NCI-H2196 (cell line): ENCODE results near the gene CCNB1IP1.
"Not testable (repeated sequence)": the region's sequence is repeated elsewhere in the genome, so short reads cannot be mapped to it uniquely, and the experiment has no call there.

Source experiments
- DNase-seq: peaks from one replicate; lab custom pipeline; 2025; ENCODE audit not compliant: unreplicated experiment; lab: John Stamatoyannopoulos, UW

CCNB1IP1 gene, protein sequence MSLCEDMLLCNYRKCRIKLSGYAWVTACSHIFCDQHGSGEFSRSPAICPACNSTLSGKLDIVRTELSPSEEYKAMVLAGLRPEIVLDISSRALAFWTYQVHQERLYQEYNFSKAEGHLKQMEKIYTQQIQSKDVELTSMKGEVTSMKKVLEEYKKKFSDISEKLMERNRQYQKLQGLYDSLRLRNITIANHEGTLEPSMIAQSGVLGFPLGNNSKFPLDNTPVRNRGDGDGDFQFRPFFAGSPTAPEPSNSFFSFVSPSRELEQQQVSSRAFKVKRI

DNA sequence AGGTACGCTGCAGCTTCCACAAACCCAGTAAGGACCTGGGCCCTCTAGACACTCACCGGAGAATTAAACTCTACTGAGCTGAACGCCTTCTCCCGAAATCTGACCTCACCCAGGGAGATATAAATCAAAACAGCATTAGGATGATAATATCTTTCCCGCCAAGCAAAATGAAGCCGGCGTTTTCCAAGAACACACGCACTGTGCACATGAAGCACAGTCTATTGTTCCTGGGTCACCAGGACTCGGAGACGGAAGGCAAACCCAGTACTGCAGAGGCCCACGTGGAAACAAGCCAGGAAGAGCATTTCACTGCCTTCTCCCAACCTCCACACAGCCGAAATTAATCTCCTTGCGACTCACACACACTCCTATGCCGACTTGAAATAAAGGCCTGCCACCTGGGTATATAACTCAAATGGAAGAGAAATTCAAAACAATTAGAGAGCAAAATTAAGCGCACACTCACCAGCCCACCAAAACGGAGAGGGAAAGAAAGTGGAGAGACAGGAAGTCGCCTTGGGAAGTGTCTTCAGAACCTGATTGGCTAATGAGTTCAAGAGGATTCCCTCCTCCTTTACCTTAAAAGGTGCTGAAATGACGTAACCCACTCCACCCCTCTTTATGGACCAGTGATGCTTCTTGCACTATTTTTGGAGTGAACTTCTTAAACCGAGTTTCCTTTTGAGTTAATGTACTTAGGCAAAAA, at the start of gene CCNB1IP1:
TSS of gene CCNB1IP1 (minus strand) at position 492 of the 706 bp plus-strand sequence. CDS start 16,756 bp downstream, outside the sequence.
- peak; percentile 86 for DNase-seq

DNA sequence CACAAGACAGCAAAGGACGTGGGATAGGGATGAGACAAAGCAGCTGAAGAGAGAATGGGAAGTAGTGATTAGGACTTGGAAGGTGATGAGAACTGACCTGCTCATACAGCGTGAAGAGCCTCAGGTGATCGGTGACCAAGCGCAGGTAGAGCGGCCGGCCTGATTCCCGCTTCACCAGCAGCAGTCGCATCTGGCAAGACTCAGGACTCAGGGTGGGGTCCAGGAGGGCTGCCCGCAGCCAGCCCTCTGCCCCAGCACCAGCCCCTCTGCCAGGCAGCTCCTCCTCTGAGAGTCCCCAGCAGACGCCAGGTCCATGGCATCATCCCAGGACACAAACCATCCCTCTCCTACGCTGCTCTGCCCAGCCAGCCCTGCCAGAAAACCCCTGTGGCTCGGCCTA, 49.4 kb upstream of the CCNB1IP1 start:
- no peak for DNase-seq

DNA sequence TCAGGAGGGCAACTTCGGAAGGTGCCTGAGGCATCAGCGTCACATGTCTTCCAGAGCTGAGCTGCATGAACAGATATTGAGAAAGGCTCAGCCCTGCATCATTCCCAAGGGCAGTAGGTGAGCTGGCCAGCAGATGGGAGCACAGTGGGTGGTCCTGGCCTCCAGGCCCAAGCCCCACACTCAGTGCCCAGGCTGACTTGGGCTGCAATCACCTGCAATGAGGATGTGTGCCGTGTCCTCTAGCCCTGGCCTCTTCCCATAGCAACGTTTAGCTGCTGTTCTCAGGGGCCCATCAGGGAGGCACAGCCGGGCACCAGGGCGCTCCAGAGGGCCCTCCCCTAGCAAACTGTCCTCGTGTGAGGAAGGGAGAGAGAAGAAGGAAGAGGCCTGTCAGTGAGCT, 48.3 kb upstream of the CCNB1IP1 start:
- no peak for DNase-seq

DNA sequence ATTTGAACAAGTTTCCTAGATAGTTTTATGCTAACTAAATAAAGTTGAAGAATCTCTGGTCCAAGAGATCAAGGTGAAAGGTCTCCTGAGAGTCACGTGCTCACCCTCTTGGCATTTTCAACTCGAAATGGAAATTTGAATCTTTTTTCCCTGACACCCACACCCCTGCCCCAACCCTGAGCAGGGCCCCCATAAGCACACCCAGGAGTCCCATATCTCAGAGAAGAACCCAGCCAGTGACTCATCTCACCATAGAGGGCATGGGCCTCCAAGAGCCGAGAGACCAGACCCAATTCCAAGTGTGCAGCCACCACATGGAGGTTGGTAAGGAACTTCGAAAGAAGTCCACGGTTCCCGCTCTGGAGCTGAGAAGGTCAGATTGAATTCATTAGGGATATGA, 47.6 kb upstream of the CCNB1IP1 start:
- DNase-seq, result no peak

DNA sequence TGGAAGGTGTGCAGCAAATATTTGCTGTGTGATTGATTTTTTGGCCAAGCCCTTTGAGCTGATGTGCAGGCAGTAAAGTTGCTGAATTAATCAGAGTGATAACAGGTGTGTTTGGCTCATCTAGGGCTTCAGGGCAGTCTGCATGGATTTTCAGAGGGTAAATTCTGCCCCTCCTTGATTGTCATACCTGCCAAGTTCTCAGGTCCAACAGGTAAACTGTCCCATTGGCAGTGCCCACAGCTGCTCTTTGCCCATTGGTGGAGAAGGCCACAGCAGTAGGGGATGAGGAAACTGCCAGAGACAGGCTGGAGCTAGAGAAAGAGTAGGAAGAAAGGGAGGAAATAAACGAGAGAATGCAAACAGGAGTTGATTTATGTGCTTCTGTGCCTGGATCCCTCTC, 46.7 kb upstream of the CCNB1IP1 start:
- DNase-seq, result no peak

DNA sequence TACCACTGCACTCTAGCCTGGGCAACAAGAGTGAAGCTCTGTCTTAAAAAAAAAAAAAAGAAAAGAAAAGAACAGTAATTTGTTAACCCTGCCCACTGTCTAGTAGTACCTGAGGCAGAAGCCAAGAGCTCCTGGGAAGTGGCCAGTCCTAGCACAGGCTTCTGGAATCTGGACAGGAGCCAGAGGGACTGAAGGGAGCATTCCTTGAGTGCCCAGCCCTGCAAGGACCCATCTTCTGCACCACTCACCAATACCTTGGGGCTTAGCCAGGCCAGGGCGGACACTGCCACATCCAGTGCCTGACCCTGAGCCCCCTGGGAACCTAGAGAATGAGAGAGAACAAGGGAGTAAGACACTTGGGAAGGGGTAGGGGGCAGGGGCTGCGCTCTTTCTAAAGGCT, 44.1 kb upstream of the CCNB1IP1 start:
- DNase-seq, result no peak

DNA sequence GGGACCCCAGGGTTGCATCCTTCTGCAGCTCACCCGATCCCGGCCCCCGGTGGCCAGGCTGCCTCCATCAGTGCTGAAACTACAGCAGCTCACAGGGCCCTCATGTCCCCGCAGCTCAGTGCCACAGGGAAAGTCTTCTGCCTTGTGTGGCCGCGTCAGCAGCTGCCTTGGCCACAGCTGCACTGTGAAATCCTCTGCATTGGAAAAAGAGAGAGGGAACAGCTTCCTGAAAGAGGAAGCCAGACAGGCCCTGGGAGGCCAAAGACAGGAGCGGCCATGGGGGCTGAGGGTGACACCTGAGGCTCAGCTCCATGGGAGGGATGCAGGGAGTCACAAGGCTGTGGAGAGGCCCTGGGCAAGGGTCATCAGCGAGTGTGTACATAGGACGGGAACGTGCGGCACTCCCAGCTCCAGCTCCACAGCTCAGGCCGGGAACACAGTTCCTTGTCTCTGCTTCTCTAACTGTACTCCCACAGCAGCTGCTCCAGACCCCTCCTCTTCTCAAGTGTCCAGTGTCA, 43.1 kb upstream of the CCNB1IP1 start:
- no peak for DNase-seq

DNA sequence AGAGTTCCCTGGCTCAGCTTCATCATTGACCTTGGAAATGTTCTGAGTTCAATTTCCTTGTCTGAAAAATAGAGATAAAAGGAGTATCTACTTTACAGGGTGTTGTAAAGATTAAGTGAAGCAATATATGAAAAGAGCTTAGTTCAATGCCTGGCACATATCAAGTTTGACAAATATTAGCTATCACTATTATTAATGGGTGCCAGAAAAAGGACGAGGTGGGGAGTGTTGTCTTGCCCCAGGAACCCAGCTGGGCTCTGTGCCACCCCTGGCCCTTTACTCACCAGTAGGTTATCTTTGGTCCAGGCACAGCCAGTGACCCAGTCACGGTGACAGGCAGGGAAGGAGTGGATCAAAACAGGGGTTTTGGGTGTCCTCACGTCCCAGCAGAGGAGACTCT, 42.4 kb upstream of the CCNB1IP1 start:
- DNase-seq, result no peak

DNA sequence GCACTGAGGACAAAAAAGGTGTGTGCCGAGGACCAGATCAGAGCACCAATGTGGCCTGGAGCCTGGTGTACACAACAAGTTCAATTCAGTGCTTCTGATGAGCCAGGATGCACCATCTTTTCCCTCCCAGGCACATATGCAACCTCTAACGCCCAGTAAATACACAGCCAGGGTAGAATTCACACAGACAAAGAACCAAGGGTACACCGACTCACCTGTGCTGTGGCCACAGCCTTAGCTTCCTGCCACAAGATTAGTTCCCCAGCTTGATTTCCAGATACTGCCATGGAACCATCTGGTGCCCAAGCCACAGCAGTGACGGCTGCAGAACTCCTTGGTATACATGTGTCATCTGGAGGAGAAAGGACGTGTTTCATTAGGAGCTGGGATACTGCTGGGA, 39.7 kb upstream of the CCNB1IP1 start:
- no peak for DNase-seq

DNA sequence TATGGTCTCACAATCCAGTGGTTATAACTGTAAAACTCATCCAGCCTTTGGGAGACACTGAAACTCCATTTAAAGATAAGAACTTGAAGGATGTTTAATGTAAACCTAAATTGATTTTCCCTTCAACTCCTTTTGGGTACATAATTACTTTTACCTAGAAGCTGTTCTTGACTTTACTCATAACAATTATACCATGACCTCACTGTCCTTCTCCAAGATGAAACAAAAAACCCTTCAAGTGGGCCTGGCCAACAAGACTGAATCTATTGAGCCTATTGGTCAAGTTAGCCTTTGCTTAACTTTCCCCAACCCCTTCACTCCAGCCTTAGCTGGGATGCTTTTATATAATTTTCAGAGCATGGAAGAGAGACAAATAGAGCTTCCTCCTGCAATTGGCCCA, 32.8 kb upstream of the CCNB1IP1 start:
- no peak for DNase-seq

DNA sequence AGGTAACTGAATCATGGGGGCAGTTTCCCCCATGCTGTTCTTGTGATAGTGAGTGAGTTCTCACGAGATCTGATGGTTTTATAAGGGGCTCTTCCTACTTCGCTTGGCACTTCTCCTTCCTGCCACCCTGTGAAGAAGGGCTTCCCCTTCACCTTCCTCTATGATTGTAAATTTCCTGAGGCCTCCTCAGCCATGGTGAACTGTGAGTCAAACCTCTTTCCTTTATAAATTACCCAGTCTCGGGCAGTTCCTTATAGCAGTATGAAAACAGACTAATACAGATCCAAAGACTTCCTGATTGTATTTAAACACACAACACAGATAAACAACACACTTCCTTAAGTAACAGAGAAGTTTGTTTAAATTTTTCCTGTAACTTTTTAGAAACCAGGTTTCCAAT, 25.4 kb upstream of the CCNB1IP1 start:
- not testable (repeated sequence) for DNase-seq

DNA sequence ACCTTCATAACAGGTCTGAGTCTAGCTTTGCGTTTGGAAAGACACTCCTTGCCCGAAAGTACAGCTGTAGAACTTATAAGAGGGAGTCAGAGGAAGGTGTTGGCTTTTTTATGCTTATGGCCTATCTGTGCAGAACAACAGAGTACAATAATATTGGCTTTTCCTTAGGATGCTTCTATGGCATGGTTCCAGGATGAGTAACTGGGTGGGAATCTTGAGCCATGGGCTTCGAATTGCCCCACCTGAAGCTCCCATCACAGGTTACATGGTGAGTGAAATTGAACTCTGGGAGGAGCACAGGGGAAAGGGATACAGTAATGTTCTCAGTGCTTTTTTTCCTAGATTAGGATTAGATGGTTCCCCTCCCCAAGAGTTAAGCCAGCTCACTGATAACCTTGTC, 23.3 kb upstream of the CCNB1IP1 start:
- DNase-seq, result no peak

DNA sequence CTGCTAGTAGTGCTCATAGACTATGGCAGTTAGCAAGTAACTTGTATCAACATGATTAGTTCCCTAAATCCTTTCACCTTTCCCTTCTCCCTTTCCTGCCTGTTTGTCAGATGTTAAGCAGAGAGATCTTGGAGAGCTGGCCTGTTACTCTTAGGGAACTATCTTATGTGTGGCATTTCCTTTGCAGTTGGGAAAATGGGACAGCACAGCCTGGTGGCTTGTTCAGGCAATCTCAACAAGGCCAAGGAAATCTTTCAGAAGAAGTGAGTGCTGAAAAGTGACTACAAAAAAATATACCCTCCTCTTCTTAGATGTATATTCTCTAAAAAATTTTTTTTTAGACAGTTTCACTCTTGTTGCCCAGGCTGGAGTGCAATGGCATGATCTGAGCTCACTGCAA, 17.8 kb upstream of the CCNB1IP1 start:
- no peak for DNase-seq

DNA sequence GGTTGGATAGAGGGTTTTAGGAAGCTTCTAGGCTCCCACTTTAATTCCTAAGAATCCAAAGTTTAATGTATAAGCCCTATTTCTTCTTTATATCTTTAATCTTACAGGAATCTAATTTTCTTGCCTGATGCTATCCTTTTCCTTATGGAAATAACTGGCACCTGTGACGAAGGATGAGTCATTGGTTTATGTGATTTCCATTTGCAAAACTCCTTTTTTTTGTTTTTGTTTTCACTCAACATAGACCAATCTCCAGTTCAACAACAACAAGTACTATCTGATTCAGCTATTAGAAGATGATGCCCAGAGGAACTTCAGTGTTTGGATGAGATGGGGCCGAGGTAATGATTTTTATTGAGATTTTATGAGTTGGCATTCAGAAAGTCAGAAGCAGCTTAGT, 17.2 kb upstream of the CCNB1IP1 start:
- no peak for DNase-seq

DNA sequence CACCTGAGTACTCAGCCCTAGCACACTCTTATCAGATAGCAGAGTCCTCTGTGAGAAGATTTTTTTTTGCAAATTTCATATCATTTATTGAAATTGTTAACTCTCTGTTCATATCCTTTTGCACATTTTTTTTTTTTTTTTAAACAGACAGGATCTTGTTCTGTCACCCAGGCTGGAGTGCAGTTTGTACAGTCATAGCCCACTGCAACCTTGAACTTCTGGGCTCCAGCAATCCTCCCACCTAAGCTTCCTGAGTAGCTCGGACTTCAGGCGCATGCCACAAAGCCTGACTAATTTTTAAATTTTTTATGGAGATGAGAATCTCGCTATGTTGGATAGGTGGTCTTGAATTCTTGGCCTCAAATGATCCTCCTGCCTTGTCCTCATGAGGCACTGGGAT, 14.7 kb upstream of the CCNB1IP1 start:
- DNase-seq, result no peak

DNA sequence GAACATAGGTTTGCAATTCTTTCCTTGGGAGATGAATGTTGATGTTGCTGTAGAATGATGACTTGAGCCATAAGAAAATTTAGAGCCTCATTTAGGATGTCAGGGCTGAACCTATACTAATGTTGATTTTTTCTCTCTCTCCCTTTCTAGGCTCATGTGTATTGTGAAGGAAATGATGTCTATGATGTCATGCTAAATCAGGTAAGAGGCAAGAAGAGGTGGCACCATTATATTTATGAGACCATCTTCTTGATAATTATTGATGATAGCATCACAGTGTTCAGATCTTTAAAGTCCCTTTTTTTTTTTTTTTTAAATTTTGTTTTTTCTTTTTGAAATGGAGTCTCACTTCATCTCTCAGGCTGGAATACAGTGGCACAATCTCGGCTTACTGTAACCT, 13.6 kb upstream of the CCNB1IP1 start:
- DNase-seq, result no peak

DNA sequence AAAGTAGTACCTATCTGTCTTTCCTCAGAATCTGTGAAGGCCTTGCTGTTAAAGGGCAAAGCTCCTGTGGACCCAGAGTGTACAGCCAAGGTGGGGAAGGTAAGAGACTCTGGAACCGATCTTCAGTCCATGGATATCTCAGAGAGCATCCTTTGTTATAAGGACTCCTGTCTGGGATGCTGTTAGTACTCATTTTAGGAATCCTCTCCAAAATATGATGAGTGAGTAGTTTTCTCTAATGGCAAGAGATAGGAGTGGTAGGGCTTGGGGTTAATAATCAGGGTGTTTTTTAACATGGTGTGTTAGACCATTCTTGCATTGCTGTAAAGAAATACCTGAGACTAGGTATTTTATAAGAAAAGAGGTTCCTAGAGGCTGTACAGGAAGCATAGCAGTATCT, 12.3 kb upstream of the CCNB1IP1 start:
- DNase-seq, result no peak

DNA sequence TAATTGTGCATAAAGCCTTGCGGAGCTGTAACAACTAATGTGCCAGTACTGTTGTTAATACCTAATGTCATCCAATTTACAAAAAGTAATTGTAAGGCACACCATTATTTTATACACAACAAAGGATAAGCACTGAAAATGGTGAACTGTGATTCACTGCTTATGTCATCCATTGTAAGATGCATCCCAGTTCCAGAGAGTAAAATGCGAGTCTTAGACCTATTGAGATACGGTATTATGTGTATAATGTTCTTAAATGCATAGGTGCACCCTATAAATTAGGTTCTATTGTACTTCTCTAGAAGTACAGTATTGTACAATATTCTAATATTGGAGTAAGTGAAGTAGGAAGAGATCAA, 10.8 kb upstream of the CCNB1IP1 start:
- DNase-seq, result no peak

DNA sequence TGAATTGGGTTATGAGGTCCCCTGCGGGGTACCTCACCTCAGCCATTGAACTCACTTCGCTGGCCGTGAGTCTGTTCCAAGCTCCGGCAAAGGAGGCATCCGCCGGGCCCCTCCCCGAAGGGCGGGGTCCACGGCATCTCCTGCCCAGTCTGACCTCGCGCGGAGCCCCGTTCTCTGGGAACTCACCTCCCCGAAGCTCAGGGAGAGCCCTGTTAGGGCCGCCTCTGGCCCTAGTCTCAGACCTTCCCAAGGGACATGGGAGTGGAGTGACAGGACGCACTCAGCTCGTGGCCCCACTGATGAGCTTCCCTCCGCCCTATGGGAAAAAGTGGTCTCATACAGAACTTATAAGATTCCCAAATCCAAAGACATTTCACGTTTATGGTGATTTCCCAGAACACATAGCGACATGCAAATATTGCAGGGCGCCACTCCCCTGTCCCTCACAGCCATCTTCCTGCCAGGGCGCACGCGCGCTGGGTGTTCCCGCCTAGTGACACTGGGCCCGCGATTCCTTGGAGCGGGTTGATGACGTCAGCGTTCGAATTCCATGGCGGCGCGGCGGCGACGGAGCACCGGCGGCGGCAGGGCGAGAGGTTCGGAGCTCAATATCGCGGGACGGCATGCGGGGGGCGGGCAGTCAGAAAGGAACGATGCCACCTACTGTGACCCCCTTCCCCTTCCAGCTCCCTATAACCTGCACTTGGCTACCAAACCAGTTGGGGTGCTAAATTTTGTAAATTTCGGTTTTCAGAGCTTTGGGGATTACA, 10.2 kb upstream of the CCNB1IP1 start, which contains the start of gene PARP2:
TSS of gene PARP2 (plus strand) at position 544 of the 770 bp plus-strand sequence. CDS start at position 551, 7 bp downstream.
- DNase-seq, result peak; percentile 100

DNA sequence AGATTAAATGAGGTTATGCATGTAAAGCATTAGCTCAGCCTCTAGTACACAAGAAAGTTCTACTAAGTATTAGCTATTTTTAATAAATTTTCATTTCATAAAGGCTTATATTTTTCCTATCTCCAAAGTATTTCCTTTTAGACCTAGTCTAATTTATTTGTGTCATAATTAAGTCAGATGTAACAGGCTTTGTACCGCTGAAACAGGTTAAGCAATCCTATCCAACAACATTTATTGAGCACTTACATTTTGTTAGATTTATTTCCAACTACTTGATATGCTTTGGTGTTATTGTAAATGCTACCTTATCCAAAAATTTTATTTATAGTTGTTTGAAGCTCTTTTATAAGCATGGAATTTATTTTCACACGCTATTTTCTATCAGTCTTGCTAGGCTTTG, 8.6 kb upstream of the CCNB1IP1 start:
- DNase-seq, result no peak

DNA sequence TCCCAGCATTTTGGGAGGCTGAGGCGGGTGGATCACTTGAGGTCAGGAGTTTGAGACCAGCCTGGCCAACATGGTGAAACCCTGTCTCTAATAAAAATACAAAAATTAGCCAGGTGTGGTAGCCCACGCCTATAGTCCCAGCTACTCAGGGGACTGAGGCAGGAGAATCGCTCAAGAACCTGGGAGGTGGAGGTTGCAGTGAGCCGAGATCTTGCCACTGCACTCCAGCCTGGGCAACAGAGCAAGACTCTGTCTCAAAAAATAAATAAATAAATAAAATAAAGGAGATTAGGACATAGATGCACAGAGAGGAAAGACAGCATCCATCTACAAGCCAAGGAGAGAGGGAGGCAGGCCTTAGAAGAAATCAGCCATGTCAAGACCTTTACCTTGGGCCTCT, 8.0 kb upstream of the CCNB1IP1 start:
- DNase-seq, result not testable (repeated sequence)

DNA sequence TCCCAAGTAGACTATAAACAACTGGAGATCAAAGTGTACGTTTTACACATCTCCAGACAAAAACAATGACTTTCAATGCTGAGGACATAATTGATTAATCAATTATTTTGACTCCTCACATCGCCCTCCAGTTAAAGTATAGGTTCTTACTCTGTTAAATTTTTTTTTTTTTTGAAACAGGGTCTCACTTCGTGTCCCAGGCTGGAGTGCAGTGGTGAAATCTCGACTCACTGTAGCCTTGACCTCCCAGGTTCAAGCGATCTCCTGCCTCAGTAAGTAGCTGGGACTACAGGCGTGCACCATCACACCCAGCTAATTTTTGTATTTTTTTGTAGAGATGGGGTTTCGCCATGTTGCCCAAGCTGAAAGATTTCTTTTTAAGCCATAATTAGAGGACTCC, 938 bp upstream of the CCNB1IP1 start:
- DNase-seq, result no peak
